ENCODE data around the gene VPS26A. TPM values are rescaled to one million over a fixed set of nuclear protein-coding genes. Genes with fewer than 3 reads are reported as not detected.
"Not testable (repeated sequence)": the region's sequence is repeated elsewhere in the genome, so short reads cannot be mapped to it uniquely, and the experiment has no call there.

Gene VPS26A
- total RNA-seq, 4 donors from 2014 or later = 35.5 to 46.8 (median 37.1) TPM

- DNase-seq (ENCODE audit: low spot score) = no peak
- no peak for TF ChIP-seq CTCF (IDR thresholded peaks at IDR 0.05)
- ATAC-seq (ENCODE audit: low FRiP score) = no peak
These were observed 738 bp downstream of the VPS26A start for GRCh38 chr10:69124563-69125268.

GRCh38 chr10:69125554-69125953, 1.6 kb downstream of the VPS26A start:
- DNase-seq (ENCODE audit: low spot score) = no peak
- no peak for ATAC-seq (ENCODE audit: low FRiP score)
- TF ChIP-seq CTCF (IDR thresholded peaks at IDR 0.05) = no peak

- TF ChIP-seq CTCF (IDR thresholded peaks at IDR 0.05) = no peak
- ATAC-seq (ENCODE audit: low FRiP score) = no peak
- no peak for DNase-seq (ENCODE audit: low spot score)
These were observed 6.3 kb downstream of the VPS26A start for GRCh38 chr10:69130251-69130650.

- DNase-seq (ENCODE audit: low spot score) (no peak), ATAC-seq (ENCODE audit: low FRiP score) (no peak)
- no peak for TF ChIP-seq CTCF (IDR thresholded peaks at IDR 0.05)
These were observed 16.0 kb downstream of the VPS26A start for GRCh38 chr10:69139961-69140360.

- DNase-seq (ENCODE audit: low spot score) (no peak), ATAC-seq (ENCODE audit: low FRiP score) (no peak)
- TF ChIP-seq CTCF (IDR thresholded peaks at IDR 0.05) = no peak
These were observed 17.3 kb downstream of the VPS26A start for GRCh38 chr10:69141304-69141703.

GRCh38 chr10:69142074-69142473, 18.1 kb downstream of the VPS26A start:
- DNase-seq (ENCODE audit: low spot score); ATAC-seq (ENCODE audit: low FRiP score): not testable (repeated sequence)

GRCh38 chr10:69142983-69143382, 19.0 kb downstream of the VPS26A start:
- DNase-seq (ENCODE audit: low spot score) (no peak), ATAC-seq (ENCODE audit: low FRiP score) (no peak)
- no peak for TF ChIP-seq CTCF (IDR thresholded peaks at IDR 0.05)
